Hepatocyte (in vitro differentiated cells): ENCODE data around the gene RNF212B. TPM values are rescaled to one million over a fixed set of nuclear protein-coding genes. Genes with fewer than 3 reads are reported as not detected.
A peak's percentile ranks its signal among the peaks of the same experiment; 100 is the strongest.

Experiments
- DNase-seq: peaks from one replicate; pipeline ENCODE4 v3.0.0-alpha.2; 2016; ENCODE audit warnings: low spot score
- H2AFZ ChIP-seq: fragments of 200-600 bp; sonication (generic); 2 replicates; pipeline ENCODE4 v1.6.0; 2016; ENCODE audit warnings: antibody characterized with exemption, mild to moderate bottlenecking
- H3K27ac ChIP-seq: fragments of 200-600 bp; sonication (generic); 2 replicates; pipeline ENCODE4 v1.5.1; 2016; ENCODE audit warnings: mild to moderate bottlenecking
- H3K27me3 ChIP-seq: fragments of 200-600 bp; sonication (generic); 2 replicates; pipeline ENCODE4 v1.6.1; 2016
- H3K36me3 ChIP-seq: fragments of 200-600 bp; sonication (generic); replicated peaks from 2 replicates; pipeline ENCODE4 v1.5.1; 2016; ENCODE audit warnings: low read depth; ENCODE audit not compliant: insufficient read depth
- H3K4me1 ChIP-seq: fragments of 200-600 bp; sonication (generic); 2 replicates; pipeline ENCODE4 v1.5.1; 2016; ENCODE audit warnings: mild to moderate bottlenecking, moderate library complexity; ENCODE audit not compliant: insufficient read depth
- H3K4me2 ChIP-seq: fragments of 200-600 bp; sonication (generic); 2 replicates; pipeline ENCODE4 v1.6.0; 2016
- H3K4me3 ChIP-seq: fragments of 200-600 bp; sonication (generic); 2 replicates; pipeline ENCODE4 v1.5.1; 2016; ENCODE audit warnings: mild to moderate bottlenecking
- H3K79me2 ChIP-seq: fragments of 200-600 bp; sonication (generic); 2 replicates; pipeline ENCODE4 v1.6.0; 2017; ENCODE audit warnings: mild to moderate bottlenecking
- H3K9me2 ChIP-seq: fragments of 200-600 bp; sonication (generic); replicated peaks from 2 replicates; pipeline ENCODE4 v1.6.0; 2017; ENCODE audit warnings: mild to moderate bottlenecking; ENCODE audit not compliant: insufficient read depth
- H3K9me3 ChIP-seq: fragments of 200-600 bp; sonication (generic); 2 replicates; pipeline ENCODE4 v1.5.1; 2016; ENCODE audit warnings: low read depth, mild to moderate bottlenecking
- H4K20me1 ChIP-seq: fragments of 200-600 bp; sonication (generic); 2 replicates; pipeline ENCODE4 v1.6.0; 2016; ENCODE audit warnings: mild to moderate bottlenecking; ENCODE audit not compliant: insufficient read depth, poor library complexity, severe bottlenecking
- CTCF ChIP-seq: fragments of 200-600 bp; sonication (generic); IDR thresholded peaks from 2 replicates; pipeline ENCODE4 v1.5.1; 2016; ENCODE audit warnings: antibody characterized with exemption, mild to moderate bottlenecking; ENCODE audit not compliant: poor library complexity
- EZH2 ChIP-seq: fragments of 200-600 bp; sonication (generic); IDR thresholded peaks from 2 replicates; pipeline ENCODE4 v1.6.1; 2016; ENCODE audit warnings: antibody characterized with exemption, mild to moderate bottlenecking, borderline replicate concordance
- EZH2phosphoT487 ChIP-seq: fragments of 200-600 bp; sonication (generic); IDR thresholded peaks from one replicate; pipeline ENCODE4 v1.6.1; 2018; ENCODE audit warnings: antibody characterized with exemption, mild to moderate bottlenecking, low read depth, moderate library complexity; ENCODE audit not compliant: unreplicated experiment, severe bottlenecking
- WGBS: methylation state at CpG from one replicate; pipeline ENCODE4 v1.1.6; 2016; ENCODE audit warnings: low lambda C conversion rate; ENCODE audit errors: missing lambda C conversion rate; 5-methylcytosine and 5-hydroxymethylcytosine counted together
- polyA plus RNA-seq: library from polyadenylated mRNA; unstranded; fragments of >200 nt; fragmentation: Nextera tagmentation; extraction: Ambion mirVana; gene quantifications from 2 replicates; pipeline ENCODE4 v1.2.1, GENCODE V29; 2016
- total RNA-seq: library from RNA; depleted of rRNA; stranded (reverse); fragments of >200 nt; gene quantifications from 2 replicates; pipeline ENCODE4 v1.2.3, GENCODE V29; 2014

The RNF212B gene
- total and polyA plus RNA-seq, 2 experiments from 2014 or later = 0.17 TPM; not detected in 1

DNA sequence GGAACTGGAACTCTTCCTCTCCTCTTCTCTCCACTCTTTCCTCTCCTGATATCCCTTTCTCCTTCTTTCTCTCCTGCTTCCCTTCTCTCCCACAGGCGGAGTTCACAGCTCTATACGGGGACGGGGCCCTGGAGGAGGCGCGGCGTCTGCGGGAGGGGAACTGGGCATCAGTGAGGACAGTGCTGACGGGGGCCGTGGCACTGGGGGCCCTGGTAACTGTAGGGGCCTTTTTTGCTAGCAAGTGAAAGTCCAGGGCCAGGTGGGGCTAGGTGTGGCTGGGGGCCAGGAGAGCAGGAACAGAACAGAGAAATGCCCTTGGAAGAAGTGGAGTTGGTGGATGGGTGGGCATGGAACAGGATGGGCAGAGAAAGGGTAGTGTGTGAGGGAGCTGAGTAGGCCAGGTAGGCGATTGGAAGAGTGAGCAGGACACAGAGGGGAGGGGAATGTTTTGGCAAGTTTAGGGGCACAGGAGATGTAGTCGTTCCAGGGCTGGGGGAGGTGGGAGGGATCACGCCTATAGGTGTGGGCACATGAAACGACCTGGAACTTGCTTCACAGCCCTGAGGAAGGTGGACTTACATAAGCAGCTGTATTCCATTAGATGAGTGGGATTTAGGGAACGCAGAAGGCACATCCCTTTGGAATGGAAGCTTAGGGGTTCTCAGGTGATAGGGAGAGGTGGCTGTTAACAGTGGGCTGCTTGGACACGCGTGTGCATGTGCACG, 71.1 kb downstream of the RNF212B start:
- Histone ChIP-seq H3K4me1 (peaks cover 22% of the 10 kb centered on the region), H3K27me3 (no peaks in the 10 kb centered on the region), H3K9me3 (no peaks in the 10 kb centered on the region), H2AFZ (no peak overlapping the region), H3K9me2 (no peaks in the 10 kb centered on the region), H3K4me2 (peak overlapping the region; percentile 97), H3K27ac (no peak overlapping the region), H4K20me1 (no peaks in the 10 kb centered on the region), H3K79me2 (peaks cover 61% of the 10 kb centered on the region), H3K36me3 (no peaks in the 10 kb centered on the region), H3K4me3 (no peak overlapping the region)
- 93% methylated on average over 17 of the region's 17 CpGs for WGBS
- DNase-seq = no peak
- TF ChIP-seq CTCF (no peak), EZH2 (no peak), EZH2phosphoT487 (no peak)

DNA sequence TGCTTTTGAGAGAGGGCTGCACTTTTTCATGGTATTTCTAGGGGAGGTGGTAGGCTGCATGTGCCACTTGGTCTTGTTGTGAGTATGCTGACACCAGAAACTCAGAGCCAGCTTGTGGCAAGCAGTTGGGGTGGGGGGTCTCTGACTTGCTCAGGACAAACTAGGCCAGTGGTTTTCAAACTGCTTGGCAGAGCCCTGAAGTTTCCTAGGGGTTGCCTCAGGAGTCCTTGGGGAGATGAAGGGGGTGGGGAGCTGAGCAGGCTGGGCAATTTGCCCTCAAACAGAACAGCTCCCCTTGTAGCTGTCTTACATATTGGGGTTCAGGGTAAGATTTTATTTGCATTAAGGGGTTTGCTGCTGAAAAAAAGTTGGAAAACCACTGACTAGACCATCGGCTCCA, 72.8 kb downstream of the RNF212B start:
- Histone ChIP-seq H3K27me3 (no peaks in the 10 kb centered on the region), H3K36me3 (no peaks in the 10 kb centered on the region), H3K9me3 (no peaks in the 10 kb centered on the region), H4K20me1 (no peaks in the 10 kb centered on the region), H3K79me2 (peaks cover 55% of the 10 kb centered on the region), H3K27ac (no peak overlapping the region), H3K4me2 (no peak overlapping the region), H3K4me3 (no peak overlapping the region), H3K9me2 (no peaks in the 10 kb centered on the region), H2AFZ (no peak overlapping the region), H3K4me1 (peaks cover 20% of the 10 kb centered on the region)
- DNase-seq = no peak
- 95% methylated on average over 1 of the region's 1 CpG for WGBS
- TF ChIP-seq CTCF (no peak), EZH2 (no peak), EZH2phosphoT487 (no peak)

DNA sequence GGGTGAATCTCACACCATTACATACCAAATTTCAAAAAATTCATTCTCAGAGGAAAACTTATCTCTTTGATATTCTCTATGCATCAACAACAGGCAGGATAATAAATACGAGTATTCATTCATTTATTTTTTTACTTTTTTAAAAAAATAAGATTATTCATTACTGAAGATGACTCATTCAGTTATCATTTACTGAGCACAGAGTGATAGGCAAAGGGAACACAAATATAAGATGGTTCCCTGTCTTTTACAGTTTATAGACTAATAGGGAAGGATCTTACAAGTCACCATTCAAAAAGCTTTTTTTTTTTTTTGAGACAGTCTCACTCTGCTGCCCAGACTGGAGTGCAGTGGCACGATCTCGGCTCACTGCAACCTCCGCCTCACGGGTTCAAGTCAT, 78.6 kb downstream of the RNF212B start:
- H3K36me3 ChIP-seq = no peaks in the 10 kb centered on the region
- H3K9me2 ChIP-seq = no peaks in the 10 kb centered on the region
- no peak overlapping the region for H2AFZ ChIP-seq
- H3K9me3 ChIP-seq = no peaks in the 10 kb centered on the region
- no peaks in the 10 kb centered on the region for H4K20me1 ChIP-seq
- peaks cover 6% of the 10 kb centered on the region for H3K4me1 ChIP-seq
- WGBS = 98% methylated on average over 5 of the region's 5 CpGs
- H3K27me3 ChIP-seq = no peaks in the 10 kb centered on the region
- no peak for DNase-seq
- TF ChIP-seq EZH2 (no peak), EZH2phosphoT487 (no peak), CTCF (no peak)
- no peak overlapping the region for H3K4me3 ChIP-seq
- peaks cover 9% of the 10 kb centered on the region for H3K79me2 ChIP-seq
- no peak overlapping the region for H3K4me2 ChIP-seq
- H3K27ac ChIP-seq = no peak overlapping the region
